ENCODE data around the gene ACTG1. TPM values are rescaled to one million over a fixed set of nuclear protein-coding genes. Genes with fewer than 3 reads are reported as not detected.

ACTG1 gene
- total and polyA plus RNA-seq, 2 of the 13 experiments (the other 11 are each of a cell fraction or from before 2014, with no cell fraction given), result 973 to 1,138 TPM

- TF ChIP-seq ZNF878 (CRISPR knock-in tag; IDR thresholded peaks at IDR 0.05) (peak; percentile 55; the same call in 1 of the 2 replicates), ZNF12 (CRISPR knock-in tag; IDR thresholded peaks at IDR 0.05) (0 out of 2 replicates have a peak, but pooled peaks have one; percentile 6), TERF1 (CRISPR knock-in tag; IDR thresholded peaks at IDR 0.05) (no peak), SP140L (CRISPR knock-in tag; IDR thresholded peaks at IDR 0.05; ENCODE audit: borderline replicate concordance) (no peak), FUBP1 (CRISPR knock-in tag; IDR thresholded peaks at IDR 0.05; ENCODE audit: borderline replicate concordance) (no peak), ZKSCAN5 (CRISPR knock-in tag; IDR thresholded peaks at IDR 0.05) (no peak), ZSCAN30 (CRISPR knock-in tag; IDR thresholded peaks at IDR 0.05) (no peak), SRSF9 (IDR thresholded peaks at IDR 0.05; ENCODE audit: borderline replicate concordance, insufficient read depth, low read depth, low read length, poor library complexity, severe bottlenecking) (no peak), ZNF276 (CRISPR knock-in tag; IDR thresholded peaks at IDR 0.05; ENCODE audit: low read depth) (peak; percentile 22; the same call in 1 of the 2 replicates), ZNF788 (CRISPR knock-in tag; IDR thresholded peaks at IDR 0.05; ENCODE audit: borderline replicate concordance) (peak; percentile 32; the same call in 1 of the 2 replicates), HOXA3 (CRISPR knock-in tag; IDR thresholded peaks at IDR 0.05) (peak; percentile 14; the same call in 1 of the 2 replicates), NAIF1 (CRISPR knock-in tag; IDR thresholded peaks at IDR 0.05; ENCODE audit: borderline replicate concordance) (no peak), ZNF75D (CRISPR knock-in tag; IDR thresholded peaks at IDR 0.05; ENCODE audit: borderline replicate concordance) (no peak), ZBTB2 (CRISPR knock-in tag; IDR thresholded peaks at IDR 0.05; ENCODE audit: low read depth) (no peak; the same call in 1 of the 2 replicates), CREB3 (CRISPR knock-in tag; IDR thresholded peaks at IDR 0.05) (0 out of 2 replicates have a peak, but pooled peaks have one; percentile 28), ZNF124 (CRISPR knock-in tag; IDR thresholded peaks at IDR 0.05) (no peak), YEATS2 (CRISPR knock-in tag; IDR thresholded peaks at IDR 0.05; ENCODE audit: borderline replicate concordance) (no peak), ZNF670 (CRISPR knock-in tag; IDR thresholded peaks at IDR 0.05; ENCODE audit: borderline replicate concordance) (no peak), ZNF589 (CRISPR knock-in tag; conservative IDR thresholded peaks at IDR 0.05) (no peak)
Observed at GRCh38 chr17:81513753-81514488, 1.3 kb upstream of the ACTG1 start (continued).
